ENCODE results near the gene CPS1. TPM values are rescaled to one million over a fixed set of nuclear protein-coding genes. Genes with fewer than 3 reads are reported as not detected.

CPS1 gene
- total and polyA plus RNA-seq, 12 donors: 0.86 to 8.2 (median 2.6) TPM

- Histone ChIP-seq H3K4me1 (no peaks in the 10 kb centered on the region), H3K27ac (no peak overlapping the region), H3K36me3 (no peaks in the 10 kb centered on the region), H3K27me3 (no peaks in the 10 kb centered on the region), H3K4me3 (no peak overlapping the region), H3K9me3 (no peaks in the 10 kb centered on the region)
- TF ChIP-seq, protein P1, sequence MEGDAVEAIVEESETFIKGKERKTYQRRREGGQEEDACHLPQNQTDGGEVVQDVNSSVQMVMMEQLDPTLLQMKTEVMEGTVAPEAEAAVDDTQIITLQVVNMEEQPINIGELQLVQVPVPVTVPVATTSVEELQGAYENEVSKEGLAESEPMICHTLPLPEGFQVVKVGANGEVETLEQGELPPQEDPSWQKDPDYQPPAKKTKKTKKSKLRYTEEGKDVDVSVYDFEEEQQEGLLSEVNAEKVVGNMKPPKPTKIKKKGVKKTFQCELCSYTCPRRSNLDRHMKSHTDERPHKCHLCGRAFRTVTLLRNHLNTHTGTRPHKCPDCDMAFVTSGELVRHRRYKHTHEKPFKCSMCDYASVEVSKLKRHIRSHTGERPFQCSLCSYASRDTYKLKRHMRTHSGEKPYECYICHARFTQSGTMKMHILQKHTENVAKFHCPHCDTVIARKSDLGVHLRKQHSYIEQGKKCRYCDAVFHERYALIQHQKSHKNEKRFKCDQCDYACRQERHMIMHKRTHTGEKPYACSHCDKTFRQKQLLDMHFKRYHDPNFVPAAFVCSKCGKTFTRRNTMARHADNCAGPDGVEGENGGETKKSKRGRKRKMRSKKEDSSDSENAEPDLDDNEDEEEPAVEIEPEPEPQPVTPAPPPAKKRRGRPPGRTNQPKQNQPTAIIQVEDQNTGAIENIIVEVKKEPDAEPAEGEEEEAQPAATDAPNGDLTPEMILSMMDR (IDR thresholded peaks at IDR 0.05): no peak
- WGBS, 2 donors: 76 to 83% methylated on average over 5 of the region's 5 CpGs
- ATAC-seq: no peak
- intact Hi-C loops (cut with DNase I): no loop called here
- no peak for DNase-seq
Measured at GRCh38 chr2:210561475-210561874, 5.1 kb downstream of the CPS1 start.

- no peaks in the 10 kb centered on the region for H3K36me3 ChIP-seq
- no peak overlapping the region for H3K4me3 ChIP-seq
- no peaks in the 10 kb centered on the region for H3K27me3 ChIP-seq
- no peak overlapping the region for H3K27ac ChIP-seq
- H3K4me1 ChIP-seq: no peaks in the 10 kb centered on the region
- DNase-seq: no peak
- TF ChIP-seq, protein P1 (IDR thresholded peaks at IDR 0.05): no peak
- 96% methylated on average over 1 of the region's 1 CpG for WGBS, 2 donors
- ATAC-seq: no peak
- intact Hi-C loops (cut with DNase I): no loop called here
- no peaks in the 10 kb centered on the region for H3K9me3 ChIP-seq
Measured at GRCh38 chr2:210562091-210562490, 5.7 kb downstream of the CPS1 start.

DNA sequence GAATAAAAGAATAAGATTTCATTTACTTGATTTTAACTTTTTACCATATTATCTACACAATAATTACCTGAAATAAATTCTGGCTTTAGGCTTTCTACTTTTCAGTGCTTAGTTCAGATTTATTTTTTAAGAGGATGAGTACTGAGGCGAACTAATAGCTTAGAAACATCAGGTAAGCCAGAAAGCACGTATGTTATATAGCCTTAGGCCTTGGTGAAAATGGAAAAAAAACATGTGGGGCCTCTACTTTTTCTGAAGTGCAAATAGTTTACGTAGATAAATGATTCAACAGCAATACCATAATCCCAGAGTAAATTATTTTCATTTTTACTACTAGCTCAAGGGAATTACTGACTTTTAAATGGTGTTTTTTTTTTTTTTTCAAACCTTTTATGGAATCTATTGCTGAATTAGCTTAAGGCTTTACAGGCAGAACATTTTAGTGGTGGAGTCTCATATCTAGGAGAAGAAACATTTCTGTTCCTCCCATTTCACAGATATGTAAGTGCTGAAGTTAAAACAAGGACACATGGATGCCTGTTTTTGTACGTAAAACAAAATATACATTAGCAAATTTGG is 6.2 kb downstream of the CPS1 start:
- H3K4me1 ChIP-seq: no peaks in the 10 kb centered on the region
- H3K36me3 ChIP-seq: no peaks in the 10 kb centered on the region
- no peaks in the 10 kb centered on the region for H3K27me3 ChIP-seq
- ATAC-seq (no peak), DNase-seq (no peak)
- no peak overlapping the region for H3K27ac ChIP-seq
- intact Hi-C loops (cut with DNase I): no loop called here
- TF ChIP-seq, protein P1 (IDR thresholded peaks at IDR 0.05): no peak
- no peaks in the 10 kb centered on the region for H3K9me3 ChIP-seq
- WGBS, 2 donors: 90 to 91% methylated on average over 4 of the region's 4 CpGs
- H3K4me3 ChIP-seq: no peak overlapping the region

DNA sequence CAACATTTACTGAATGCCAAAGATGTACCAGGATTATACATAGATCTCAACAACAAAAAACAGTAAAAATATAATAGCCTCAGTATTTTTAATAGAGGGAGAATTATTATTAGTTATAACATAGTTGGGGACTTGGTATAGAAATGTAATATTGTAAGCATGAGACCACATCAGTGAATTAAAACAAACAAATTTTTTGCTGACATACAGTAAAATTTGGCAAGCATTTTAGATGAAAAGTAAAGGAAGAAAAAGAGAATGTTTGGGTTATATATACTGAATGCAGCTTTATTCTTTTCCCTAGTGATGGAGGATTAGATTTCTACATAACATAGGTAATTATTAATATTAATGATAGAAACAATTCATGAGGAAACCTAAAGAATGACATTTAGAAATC is 10.9 kb downstream of the CPS1 start:
- no peaks in the 10 kb centered on the region for H3K36me3 ChIP-seq
- no peak overlapping the region for H3K27ac ChIP-seq
- TF ChIP-seq, protein P1 (IDR thresholded peaks at IDR 0.05): no peak
- no peak for ATAC-seq
- H3K4me1 ChIP-seq: no peaks in the 10 kb centered on the region
- H3K9me3 ChIP-seq: no peaks in the 10 kb centered on the region
- H3K27me3 ChIP-seq: no peaks in the 10 kb centered on the region
- DNase-seq: no peak
- intact Hi-C loops (cut with DNase I): no loop called here
- H3K4me3 ChIP-seq: no peak overlapping the region

Measured in heart right ventricle (tissue), 16 donors.